GM19372 (cell line): ENCODE data around the gene CEP126.
"Not testable (repeated sequence)": the region's sequence is repeated elsewhere in the genome, so short reads cannot be mapped to it uniquely, and the experiment has no call there.

Experiments used
- ATAC-seq: cut with Tn5 transposase; IDR thresholded peaks from one replicate; pipeline ENCODE4 v1.9.1; 2021; ENCODE audit warnings: mild to moderate bottlenecking, low read depth, moderate library complexity; ENCODE audit not compliant: unreplicated experiment

CEP126 gene

DNA sequence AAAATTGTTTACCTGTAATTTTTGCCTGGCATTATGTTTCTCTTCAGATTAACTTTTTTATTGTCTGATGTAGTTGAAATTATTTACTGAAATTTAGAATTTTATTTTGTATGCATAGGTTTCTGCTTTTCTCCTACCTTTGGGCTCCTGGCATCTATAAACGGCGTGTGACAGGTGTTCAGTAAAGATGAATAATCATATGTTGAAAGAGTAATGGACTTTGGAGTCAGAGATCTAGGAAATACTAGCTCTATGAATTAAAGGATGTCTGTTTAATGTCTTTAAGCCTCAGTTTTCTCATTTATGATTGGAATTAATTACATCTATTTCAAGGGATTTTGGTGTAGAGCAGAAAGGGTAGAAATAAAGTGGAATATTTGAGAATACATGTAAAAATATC lies 8.7 kb downstream of the CEP126 start:
- no peak for ATAC-seq

DNA sequence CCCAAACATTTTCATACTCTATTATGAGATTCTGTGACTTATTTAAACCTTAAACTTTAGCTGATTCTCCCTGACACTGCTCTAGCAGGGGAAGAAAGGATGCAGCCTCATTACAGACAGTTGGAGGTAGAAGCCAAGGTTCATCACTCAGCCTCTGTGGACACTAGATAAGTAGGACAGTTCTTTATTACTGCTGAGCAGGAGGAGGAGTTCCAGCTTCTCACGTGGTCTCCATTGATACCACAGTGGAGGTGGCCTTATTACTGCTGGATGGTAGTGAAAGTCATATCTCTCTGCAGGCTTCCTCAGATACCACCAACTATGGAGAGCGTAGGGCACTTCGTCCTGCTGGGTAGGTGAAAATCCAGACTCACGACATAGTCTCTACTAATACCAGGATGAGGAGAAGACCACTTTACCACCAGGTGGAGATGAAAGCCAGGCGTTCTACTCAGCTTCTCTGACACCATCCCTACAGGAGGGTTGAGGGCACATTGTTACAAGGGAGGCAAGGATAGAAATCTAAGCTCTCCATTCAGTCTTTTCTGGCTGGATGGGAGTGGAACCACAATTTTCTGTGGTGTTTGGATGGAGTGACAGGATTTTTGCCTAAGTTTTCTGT lies 14.6 kb downstream of the CEP126 start:
- ATAC-seq = no peak

DNA sequence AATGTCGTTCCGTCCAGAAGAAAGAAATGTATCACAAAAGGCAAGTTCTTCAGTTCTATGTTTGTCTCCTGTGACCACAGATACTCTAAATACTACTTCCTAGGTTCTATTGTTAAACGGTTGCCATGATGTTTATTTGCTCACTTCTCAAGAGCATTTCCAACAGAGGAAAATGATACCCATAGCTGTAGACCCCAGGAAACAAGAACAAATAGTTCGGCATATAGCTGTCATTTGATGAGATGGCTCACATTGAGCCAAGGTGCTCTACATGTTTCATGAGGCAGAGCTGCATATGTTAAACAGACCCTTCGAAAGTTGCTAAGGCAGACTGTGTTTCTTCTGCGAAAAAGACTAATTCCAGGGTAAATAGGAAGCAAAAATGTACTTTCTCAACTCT lies 16.9 kb downstream of the CEP126 start:
- no peak for ATAC-seq

DNA sequence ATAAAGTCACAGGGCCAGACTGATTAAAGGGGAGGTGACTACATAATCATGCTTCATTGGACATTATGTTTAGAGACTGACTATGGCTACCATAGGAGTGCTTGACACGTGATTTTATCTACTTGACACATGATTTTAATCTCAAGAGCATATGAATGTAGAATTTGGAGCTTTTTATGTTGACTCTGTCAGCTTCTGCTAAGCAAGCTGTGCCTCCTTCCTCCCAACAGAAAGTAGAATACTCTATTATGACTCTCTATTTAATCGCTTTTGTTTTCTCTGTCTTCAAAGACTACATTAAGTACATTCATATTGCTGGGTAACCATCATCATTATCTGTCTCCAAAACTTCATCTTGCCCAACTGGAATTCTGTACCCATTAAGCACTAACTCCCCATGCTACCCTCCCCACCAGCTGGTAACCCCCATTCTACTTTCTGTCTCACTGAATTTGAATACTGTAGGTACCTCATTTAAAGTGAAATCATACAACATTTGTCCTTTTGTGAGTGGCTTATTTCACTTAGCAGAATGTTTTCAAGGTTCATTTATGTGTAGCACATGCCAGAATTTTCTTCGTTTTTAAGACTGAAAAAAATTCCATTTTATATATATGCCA lies 26.2 kb downstream of the CEP126 start:
- ATAC-seq = no peak

DNA sequence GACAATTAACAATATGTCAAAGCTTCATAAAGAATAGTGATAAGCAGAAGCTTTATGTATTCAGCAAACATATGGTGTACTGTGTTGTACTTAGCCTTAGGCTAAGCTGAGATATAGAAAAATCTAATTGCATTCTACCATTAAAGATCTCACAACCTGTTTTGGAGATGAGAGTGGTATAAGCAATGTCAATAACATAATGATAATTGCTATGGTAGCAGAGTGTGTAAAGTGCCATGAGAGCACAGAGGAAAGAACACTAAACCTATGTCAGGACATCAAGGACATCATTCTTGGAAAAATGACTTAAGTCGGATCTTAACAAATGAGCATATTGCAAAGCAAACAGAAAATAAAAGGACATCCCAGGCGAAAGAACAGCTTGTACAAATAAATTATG lies 30.1 kb downstream of the CEP126 start:
- no peak for ATAC-seq

DNA sequence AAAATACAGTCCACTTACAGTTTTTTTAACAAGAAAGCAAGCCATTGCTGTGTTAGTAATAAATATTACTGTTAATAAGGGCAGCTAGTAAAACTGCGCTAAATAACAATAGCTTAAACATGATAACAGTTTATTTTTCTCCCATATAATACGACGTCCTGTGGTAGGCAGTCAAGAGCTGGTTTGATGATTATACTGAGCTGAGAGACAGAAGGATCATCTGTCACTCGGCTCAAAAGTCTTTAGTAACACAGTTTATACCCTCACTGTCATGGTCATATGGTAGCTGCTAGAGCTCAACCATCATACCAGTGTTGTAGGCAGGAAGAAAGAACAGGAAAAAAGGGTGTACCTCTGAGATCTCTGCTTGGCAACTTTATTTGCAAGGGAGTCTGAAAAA lies 30.6 kb downstream of the CEP126 start:
- no peak for ATAC-seq

DNA sequence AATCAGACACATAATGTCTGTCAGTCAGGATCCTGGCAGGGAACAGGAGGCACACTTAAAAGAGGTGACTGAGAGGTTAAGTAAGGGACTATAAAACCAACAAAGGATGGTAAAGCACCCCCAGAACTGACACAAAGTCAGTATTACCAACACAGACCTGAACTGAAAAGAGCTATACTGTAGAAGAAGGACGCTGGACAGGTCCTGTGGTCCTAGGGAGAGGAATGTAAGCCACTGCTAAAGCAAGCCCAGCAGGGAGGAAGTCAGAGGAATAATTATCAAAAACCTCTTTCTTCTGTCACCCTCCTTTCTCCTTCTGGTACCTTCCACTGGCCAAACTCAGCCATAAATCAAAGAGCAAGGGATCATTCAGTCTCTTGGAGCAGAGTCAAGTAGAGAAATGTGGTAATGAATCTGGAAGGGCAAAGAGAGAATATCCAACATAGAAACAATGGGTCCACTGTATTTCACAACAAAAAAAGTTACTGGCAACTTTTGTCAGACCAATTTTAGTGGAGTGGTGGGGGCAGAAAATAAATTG lies 34.9 kb downstream of the CEP126 start:
- ATAC-seq = no peak

DNA sequence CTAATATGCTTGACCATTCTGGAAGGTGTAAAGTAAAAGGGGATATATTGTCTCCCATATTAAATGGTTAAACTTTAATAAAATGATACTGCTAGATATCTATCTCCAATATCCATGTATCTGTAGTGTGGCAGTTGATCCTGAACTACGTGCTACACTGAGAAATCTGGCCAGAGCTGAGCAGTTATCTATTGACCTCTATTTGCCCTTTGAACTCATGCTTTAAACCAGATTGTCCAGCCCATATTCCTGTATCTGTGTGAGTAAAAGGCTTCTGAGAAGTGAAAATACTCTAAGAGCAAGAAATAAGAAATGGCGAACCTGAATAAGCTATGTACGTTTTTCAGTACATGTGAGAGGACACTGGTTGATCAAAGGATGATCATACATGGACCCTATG lies 40.5 kb downstream of the CEP126 start:
- no peak for ATAC-seq

DNA sequence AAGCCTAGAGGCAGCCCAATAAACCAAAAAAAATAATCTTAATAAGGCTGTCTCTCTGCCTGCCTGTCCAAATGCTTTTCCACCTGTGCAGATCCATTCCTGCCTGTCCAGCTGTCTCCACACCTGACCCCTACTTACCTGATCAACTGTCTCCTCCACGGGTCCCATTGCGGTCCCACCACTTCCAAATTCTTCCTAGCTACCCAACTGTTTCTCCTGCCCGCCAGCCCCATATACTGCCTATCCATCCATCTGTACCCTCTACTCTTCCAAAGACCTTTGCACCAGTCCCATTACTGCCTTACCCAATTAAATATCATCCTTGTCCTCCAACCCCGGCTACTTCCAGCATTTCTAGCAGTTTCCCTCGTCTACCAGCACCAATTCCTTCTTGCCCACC lies 40.9 kb downstream of the CEP126 start:
- no peak for ATAC-seq

DNA sequence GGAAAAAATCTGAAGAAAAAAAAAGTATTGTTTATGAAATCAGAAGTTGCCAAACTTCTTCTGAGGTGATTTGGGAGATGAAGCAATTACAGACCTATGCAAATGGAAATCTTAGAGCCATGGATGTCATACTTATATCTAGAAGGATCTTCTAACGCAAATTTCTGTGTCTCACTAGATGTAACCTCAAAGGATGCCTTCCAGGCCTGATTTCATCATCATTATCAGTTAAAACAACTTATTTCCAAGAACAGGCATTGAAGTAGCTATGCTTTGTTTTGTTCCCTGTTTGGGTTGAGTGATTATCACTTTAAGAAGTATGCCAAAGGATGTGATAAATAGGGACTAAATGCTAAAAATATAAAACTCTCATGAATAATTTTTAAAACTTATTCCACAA lies 45.4 kb downstream of the CEP126 start:
- no peak for ATAC-seq

DNA sequence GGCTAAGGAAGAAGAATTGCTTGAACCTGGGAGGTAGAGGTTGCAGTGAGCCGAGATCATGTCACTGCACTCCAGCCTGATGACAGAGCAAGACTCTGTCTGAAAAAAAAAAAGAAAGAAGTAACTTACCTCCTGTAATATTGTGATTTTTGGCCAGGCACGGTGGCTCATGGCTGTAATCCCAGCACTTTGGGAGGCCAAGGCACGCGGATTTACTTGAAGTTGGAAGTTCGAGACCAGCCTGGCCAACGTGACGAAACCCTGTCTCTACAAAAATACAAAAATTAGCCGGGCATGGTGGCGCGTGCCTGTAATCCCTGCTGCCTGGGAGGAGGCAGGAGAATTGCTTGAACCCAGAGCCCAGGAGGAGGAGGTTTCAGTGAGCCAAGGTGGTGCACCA lies 49.4 kb downstream of the CEP126 start:
- ATAC-seq = not testable (repeated sequence)

DNA sequence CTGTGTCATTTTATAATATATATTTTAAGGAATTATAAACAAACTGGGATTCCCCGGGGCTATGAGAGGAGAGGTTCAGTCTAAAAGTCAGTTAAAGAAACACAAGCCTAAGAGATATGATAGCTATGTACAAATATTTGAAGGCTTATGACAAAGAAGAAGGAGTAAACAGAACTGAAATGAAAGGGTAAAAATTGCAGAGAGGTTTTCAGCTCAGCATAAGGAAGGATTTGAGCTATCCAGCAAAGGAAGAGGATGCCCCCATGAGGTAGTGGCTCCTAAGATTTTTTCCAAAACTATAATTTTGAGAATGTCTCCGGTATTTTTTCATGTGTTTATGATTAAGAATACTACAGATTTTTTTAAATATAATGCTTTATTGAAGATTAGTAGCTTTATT lies 59.4 kb downstream of the CEP126 start:
- no peak for ATAC-seq

DNA sequence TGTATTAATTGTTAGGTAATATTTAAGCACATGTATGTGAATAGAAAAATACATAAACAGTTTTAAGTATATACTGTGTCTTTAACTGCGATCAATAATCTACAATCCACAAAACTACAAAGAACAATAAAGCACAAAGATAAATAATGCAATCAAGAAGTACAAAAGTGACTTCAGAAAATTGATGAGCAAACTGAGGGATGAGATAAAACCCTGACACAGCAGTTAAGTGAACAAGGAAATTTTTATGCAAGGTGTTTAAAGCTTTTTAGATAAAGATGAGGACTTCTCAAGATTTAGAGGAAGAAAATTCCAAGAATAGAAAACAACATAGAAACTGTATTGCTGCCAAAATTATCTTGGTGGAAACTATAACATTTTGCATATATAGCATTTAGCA lies 60.0 kb downstream of the CEP126 start:
- no peak for ATAC-seq

DNA sequence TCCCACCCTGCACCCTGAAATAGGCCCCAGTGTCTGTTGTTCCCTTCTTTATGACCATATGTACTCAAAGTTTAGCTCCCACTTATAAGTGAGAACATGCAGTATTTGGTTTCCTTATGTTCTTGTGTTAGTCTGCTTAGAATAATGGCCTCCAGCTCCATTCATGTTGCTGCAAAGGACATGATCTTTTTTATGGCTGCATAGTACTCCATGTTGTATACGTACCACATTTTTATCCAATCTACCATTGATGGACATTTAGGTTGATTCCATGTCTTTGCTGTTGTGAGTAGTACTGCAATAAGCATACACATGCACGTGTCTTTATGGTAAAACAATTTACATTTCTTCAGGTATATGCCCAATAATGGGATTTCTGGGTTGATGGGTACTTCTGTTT lies 60.9 kb downstream of the CEP126 start:
- ATAC-seq = no peak

DNA sequence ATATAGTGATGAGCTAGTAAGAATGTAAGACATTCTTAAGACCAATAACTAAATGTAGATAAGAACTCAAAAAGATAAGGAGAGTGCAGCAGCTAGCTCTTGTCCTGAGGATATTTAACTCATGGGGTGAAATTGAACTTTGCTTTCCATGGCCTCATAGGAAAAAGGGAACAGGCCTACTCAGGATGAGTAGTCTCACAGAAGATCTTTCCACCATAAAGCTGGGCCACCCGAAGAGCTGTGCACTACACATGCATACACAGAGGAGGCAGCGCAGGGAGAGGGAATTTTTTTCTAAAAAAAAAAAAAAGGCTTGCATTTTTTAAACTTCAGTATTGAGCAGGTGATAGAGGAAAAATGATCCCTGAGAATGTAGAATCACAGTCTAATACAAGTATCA lies 72.6 kb downstream of the CEP126 start:
- ATAC-seq = no peak

DNA sequence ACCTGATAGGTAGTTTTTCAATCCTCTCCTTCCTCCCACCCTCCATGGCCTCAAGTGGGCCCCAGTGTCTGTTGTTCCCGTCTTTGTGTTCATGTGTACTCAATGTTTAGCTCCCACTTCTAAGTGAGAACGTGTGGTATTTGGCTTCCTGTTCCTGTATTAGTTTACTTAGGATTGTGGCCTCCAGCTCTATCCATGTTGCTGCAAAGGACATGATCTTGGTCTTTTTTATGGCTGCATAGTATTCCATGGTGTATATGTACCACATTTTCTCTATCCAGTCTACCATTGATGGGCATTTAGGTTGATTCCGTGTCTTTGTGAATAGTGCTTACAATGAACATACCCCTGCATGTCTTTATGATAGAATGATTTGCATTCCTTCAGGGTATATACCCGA lies 78.4 kb downstream of the CEP126 start:
- ATAC-seq = no peak

DNA sequence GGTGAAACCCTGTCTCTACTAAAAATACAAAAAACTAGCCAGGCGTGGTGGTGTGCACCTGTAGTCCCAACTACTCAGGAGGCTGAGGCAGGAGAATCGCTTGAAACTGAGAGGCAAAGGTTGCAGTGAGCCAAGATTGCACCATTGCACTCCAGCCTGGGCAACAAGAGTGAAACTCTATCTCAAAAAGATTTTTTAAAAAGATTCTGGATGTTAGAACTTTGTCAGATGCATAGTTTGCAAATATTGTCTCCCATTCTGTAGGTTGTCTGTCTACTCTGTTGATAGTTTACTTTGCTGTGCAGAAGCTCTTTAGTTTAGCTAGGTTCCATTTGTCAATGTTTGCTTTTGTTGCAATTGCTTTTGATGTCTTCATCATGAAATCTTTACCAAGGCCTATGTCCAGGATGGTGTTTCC lies 79.3 kb downstream of the CEP126 start:
- not testable (repeated sequence) for ATAC-seq

DNA sequence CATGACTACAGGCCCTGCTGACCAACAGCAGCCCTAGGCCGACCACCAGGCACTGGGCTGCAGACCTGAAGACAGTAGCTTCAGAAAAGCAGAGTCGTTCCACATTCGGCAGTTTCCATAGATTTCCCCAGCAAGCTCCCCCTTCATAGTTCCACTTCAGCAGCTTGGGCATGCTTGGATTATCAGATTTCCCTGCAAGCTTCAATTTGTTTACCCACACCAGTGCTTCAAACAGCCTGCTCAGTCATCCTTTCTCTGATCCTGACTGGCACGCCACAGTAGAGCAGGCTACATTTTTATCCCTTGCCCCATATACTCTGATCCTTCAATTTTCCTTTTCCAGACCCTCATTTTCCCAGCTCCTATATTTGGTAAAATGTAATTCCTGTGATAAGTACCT lies 81.3 kb downstream of the CEP126 start:
- no peak for ATAC-seq

DNA sequence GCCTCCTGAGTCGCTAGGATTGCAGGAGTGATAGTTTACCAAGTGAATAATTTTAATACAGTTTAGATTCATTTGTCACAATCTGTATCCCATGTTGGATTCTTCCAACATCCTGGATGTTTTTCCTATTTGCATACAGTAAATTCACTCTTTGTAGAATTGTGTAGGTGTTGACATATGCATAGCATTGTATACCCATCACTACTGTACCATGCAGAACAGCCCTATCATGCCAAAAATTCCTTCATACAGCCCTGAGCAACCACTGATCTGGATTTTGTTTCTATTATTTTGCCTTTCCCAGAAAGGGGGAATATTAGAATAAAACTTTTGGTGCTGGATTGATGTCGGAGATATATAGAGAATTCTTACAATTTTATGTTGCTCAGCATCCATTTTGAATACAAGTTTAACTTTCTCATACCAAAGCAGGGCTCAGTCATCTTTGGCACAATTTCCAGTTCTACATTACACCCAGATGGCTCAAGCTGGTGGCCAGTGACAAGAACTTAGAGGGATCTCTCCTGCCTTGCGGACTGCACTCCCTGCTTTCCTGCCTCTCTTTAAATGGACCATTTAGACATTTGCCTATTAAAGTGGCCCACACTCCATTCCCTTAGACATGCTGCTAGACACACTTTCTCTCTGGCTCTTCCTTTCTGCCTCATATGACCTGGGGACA lies 87.0 kb downstream of the CEP126 start:
- ATAC-seq = no peak

DNA sequence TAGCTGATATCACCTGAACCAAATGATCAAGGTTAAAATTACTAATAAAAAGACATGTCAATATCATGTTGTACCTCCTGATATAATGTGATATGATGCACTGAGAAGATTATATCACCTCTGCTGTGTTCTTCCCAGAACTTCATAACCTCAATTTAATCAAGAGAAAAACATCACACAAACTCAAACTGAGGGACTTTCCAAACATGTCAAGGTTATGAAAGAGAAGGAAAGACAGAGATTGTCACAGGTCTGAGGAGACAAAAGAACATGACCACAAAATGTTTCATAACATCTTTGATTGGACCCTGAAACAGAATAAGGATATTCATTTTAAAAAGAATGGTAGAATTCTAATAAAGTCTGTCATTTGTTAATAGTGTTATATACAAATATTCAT lies 89.4 kb downstream of the CEP126 start:
- no peak for ATAC-seq

DNA sequence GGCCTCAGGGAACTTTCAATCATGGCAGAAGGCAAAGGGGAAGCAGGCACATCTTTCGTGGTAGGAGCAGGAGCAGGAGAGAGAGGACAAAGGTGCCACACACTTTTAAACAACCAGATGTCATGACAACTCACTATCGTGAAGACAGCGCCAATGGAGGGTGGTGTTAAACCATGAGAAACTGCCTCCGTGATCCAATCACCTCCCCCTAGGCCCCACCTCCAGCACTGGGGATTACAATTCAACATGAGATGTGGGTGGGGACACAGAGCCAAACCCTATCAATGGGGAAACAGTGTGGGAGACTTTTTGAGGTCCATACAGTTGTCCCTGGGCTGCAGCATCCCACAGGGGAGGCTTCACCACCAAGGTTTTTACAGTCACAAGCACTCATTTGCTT lies 90.5 kb downstream of the CEP126 start:
- no peak for ATAC-seq
